HEK293 (cell line): ENCODE data around the gene CKS2.

ENCODE experiments used
- CTCF ChIA-PET: fragments of 350-600 bp; formaldehyde crosslinking; extraction: SDS; loops from one replicate; lab custom pipeline; 2021; ENCODE audit warnings: antibody characterized with exemption; lab: Yijun Ruan, JAX
- POLR2A ChIA-PET: fragments of 300-600 bp; formaldehyde crosslinking; extraction: SDS; loops from one replicate; lab custom pipeline; 2020; ENCODE audit warnings: antibody characterized with exemption, inconsistent platforms; lab: Yijun Ruan, JAX
- H3K27ac ChIP-seq: fragments of 200-500 bp; sonication (Bioruptor generic); 2 replicates; pipeline ENCODE4 v1.5.1; 2014; ENCODE audit warnings: low read depth, low read length, control low read depth, inconsistent platforms; ENCODE audit errors: extremely low read depth
- H3K36me3 ChIP-seq, 2 experiments: fragments of 200-500 bp in 1 of 2; sonication (Bioruptor generic) in 1 of 2; 1 replicate in 1 of 2; 2 replicates in 1 of 2; pipeline ENCODE4 v1.5.1; 2014 to 2017; ENCODE audit warnings: inconsistent platforms in 2 of 2, low read length in 2 of 2; ENCODE audit not compliant: control insufficient read depth in 2 of 2, insufficient read depth in 1 of 2
- H3K4me1 ChIP-seq: fragments of 200-500 bp; sonication (Bioruptor generic); 2 replicates; pipeline ENCODE4 v1.5.1; 2014; ENCODE audit warnings: mild to moderate bottlenecking, low read length, inconsistent platforms; ENCODE audit not compliant: control insufficient read depth, insufficient read depth
- H3K4me3 ChIP-seq: 2 replicates; pipeline ENCODE4 v1.5.1; 2011; ENCODE audit warnings: low read depth, mild to moderate bottlenecking, control low read depth, low read length, moderate library complexity
- H3K9me3 ChIP-seq: fragments of 200-500 bp; sonication (Bioruptor generic); 2 replicates; pipeline ENCODE4 v1.5.1; 2014; ENCODE audit warnings: low read depth, low read length, inconsistent platforms; ENCODE audit not compliant: control insufficient read depth, insufficient read depth
- KLF17 ChIP-seq: fragments of 450-650 bp; formaldehyde crosslinking; IDR thresholded peaks from 2 replicates; pipeline ENCODE4 v1.5.1; 2016; ENCODE audit warnings: missing biosample characterization, missing genetic modification characterization
- SETDB1 ChIP-seq: IDR thresholded peaks from one replicate; pipeline ENCODE4 v1.6.1; 2017; ENCODE audit warnings: mild to moderate bottlenecking, low read length, moderate library complexity, mixed read lengths; ENCODE audit not compliant: insufficient read length
- TCF7L2 ChIP-seq: IDR thresholded peaks from 2 replicates; pipeline ENCODE4 v1.6.1; 2011; ENCODE audit warnings: low read depth, mild to moderate bottlenecking, inconsistent platforms, low read length, moderate library complexity, borderline replicate concordance
- YY2 ChIP-seq: fragments of 450-650 bp; formaldehyde crosslinking; IDR thresholded peaks from 2 replicates; pipeline ENCODE4 v1.5.1; 2016; ENCODE audit warnings: missing biosample characterization, missing genetic modification characterization
- ZNF133 ChIP-seq: fragments of 450-650 bp; formaldehyde crosslinking; IDR thresholded peaks from 2 replicates; pipeline ENCODE4 v1.5.1; 2016; ENCODE audit warnings: missing biosample characterization, missing genetic modification characterization
- ZNF148 ChIP-seq: fragments of 450-650 bp; formaldehyde crosslinking; IDR thresholded peaks from 2 replicates; pipeline ENCODE4 v1.5.0; 2017; ENCODE audit warnings: missing biosample characterization, missing genetic modification characterization, borderline replicate concordance
- ZNF175 ChIP-seq: fragments of 450-650 bp; formaldehyde crosslinking; IDR thresholded peaks from 2 replicates; pipeline ENCODE4 v1.5.1; 2016; ENCODE audit warnings: missing biosample characterization, missing genetic modification characterization
- ZNF211 ChIP-seq: fragments of 450-650 bp; formaldehyde crosslinking; IDR thresholded peaks from 2 replicates; pipeline ENCODE4 v1.5.1; 2016; ENCODE audit warnings: low read depth, missing biosample characterization, missing genetic modification characterization
- ZNF248 ChIP-seq: fragments of 450-650 bp; formaldehyde crosslinking; IDR thresholded peaks from 2 replicates; pipeline ENCODE4 v1.5.1; 2017; ENCODE audit warnings: missing biosample characterization, missing genetic modification characterization
- ZNF292 ChIP-seq: fragments of 450-650 bp; formaldehyde crosslinking; IDR thresholded peaks from 2 replicates; pipeline ENCODE4 v1.5.1; 2016; ENCODE audit warnings: low read depth, missing biosample characterization, missing genetic modification characterization, borderline replicate concordance
- ZNF311 ChIP-seq: fragments of 450-650 bp; formaldehyde crosslinking; IDR thresholded peaks from 2 replicates; pipeline ENCODE4 v1.5.1; 2017; ENCODE audit warnings: missing biosample characterization, missing genetic modification characterization, borderline replicate concordance
- ZNF354C ChIP-seq: fragments of 450-650 bp; formaldehyde crosslinking; IDR thresholded peaks from 2 replicates; pipeline ENCODE4 v1.5.1; 2016; ENCODE audit warnings: missing biosample characterization, missing genetic modification characterization, low read depth, borderline replicate concordance
- ZNF366 ChIP-seq: fragments of 450-650 bp; formaldehyde crosslinking; conservative IDR thresholded peaks from 2 replicates; pipeline ENCODE4 v1.5.1; 2016; ENCODE audit warnings: missing biosample characterization, missing genetic modification characterization
- ZNF561 ChIP-seq: fragments of 450-650 bp; IDR thresholded peaks from 2 replicates; pipeline ENCODE4 v1.5.1; 2018; ENCODE audit warnings: missing biosample characterization, missing genetic modification characterization, borderline replicate concordance
- ZNF677 ChIP-seq: fragments of 450-650 bp; IDR thresholded peaks from 2 replicates; pipeline ENCODE4 v1.5.0; 2018; ENCODE audit warnings: missing biosample characterization, mild to moderate bottlenecking, missing genetic modification characterization, moderate library complexity
- ZNF785 ChIP-seq: fragments of 450-650 bp; formaldehyde crosslinking; IDR thresholded peaks from 2 replicates; pipeline ENCODE4 v1.5.1; 2016; ENCODE audit warnings: missing biosample characterization, missing genetic modification characterization
- ZNF830 ChIP-seq: fragments of 450-650 bp; IDR thresholded peaks from 2 replicates; pipeline ENCODE4 v1.5.0; 2018; ENCODE audit warnings: missing biosample characterization, missing genetic modification characterization, low read depth, mild to moderate bottlenecking, moderate library complexity
- ZSCAN18 ChIP-seq: fragments of 450-650 bp; formaldehyde crosslinking; IDR thresholded peaks from 2 replicates; pipeline ENCODE4 v1.5.1; 2016; ENCODE audit warnings: missing biosample characterization, missing genetic modification characterization
- TF ChIP-seq, protein P1 (sequence below): fragments of 450-650 bp; formaldehyde crosslinking; IDR thresholded peaks from 2 replicates; pipeline ENCODE4 v1.5.1; 2016; ENCODE audit warnings: missing biosample characterization, missing genetic modification characterization

Gene CKS2

GRCh38 chr9:89361031-89361430 lies 50.0 kb downstream of the CKS2 start (continued):
- no peak for TF ChIP-seq ZNF677

DNA sequence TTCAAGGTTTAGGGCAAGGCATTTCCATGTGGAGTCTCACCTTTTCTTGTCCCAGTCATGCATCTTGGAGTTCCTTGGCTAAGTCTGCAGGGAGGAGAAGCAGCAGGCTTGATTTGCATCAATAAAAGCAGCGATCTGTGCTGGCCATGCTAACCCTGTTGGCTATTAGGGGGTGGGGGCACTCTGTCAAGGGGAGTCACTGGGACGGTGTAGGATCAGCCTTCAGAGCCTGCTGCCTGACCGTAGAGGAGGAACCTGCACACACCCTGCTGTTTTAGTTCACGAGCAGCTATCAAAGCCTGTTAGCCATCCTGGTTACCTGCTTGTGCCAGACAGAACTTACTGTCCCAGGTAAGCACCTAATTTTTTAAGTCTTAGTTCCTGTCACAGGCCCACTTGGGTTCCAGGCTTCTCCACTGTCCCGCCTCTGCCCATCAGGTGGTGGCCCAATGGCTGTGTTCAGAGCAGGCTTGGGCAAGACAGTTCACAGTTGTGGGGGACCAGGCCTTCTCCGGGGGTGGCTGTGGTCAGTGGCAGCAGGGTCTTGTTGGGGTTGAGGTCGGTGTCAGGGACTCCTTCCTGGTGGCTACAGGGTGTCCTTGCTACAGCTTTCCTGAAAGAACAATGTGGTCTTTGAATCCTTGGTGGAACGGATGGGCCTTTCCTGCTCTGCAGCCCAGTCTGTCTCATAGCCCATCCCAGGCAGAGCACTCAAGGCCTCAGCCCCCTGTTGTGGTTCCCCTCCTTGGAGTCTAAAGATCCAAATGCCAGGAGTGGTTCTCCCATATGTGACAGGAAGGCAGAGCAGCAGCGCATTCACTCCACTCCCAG lies 51.0 kb downstream of the CKS2 start:
- Histone ChIP-seq H3K4me3 (no peak overlapping the region), H3K27ac (no peak overlapping the region), H3K9me3 (no peaks in the 10 kb centered on the region), H3K4me1 (no peaks in the 10 kb centered on the region), H3K36me3 (peaks cover 0 to 60% of the 10 kb centered on the region in 2 experiments; a peak in 1 of 3 replicates)
- TF ChIP-seq, protein P1, sequence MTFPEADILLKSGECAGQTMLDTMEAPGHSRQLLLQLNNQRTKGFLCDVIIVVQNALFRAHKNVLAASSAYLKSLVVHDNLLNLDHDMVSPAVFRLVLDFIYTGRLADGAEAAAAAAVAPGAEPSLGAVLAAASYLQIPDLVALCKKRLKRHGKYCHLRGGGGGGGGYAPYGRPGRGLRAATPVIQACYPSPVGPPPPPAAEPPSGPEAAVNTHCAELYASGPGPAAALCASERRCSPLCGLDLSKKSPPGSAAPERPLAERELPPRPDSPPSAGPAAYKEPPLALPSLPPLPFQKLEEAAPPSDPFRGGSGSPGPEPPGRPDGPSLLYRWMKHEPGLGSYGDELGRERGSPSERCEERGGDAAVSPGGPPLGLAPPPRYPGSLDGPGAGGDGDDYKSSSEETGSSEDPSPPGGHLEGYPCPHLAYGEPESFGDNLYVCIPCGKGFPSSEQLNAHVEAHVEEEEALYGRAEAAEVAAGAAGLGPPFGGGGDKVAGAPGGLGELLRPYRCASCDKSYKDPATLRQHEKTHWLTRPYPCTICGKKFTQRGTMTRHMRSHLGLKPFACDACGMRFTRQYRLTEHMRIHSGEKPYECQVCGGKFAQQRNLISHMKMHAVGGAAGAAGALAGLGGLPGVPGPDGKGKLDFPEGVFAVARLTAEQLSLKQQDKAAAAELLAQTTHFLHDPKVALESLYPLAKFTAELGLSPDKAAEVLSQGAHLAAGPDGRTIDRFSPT, result no peak
- ChIA-PET CTCF (interaction anchor here (0.6 kb wide), 1 partner anchor 628 kb away, joined by 3 read pairs; no protein-coding TSS in a partner anchor), POLR2A (no interaction called here)

DNA sequence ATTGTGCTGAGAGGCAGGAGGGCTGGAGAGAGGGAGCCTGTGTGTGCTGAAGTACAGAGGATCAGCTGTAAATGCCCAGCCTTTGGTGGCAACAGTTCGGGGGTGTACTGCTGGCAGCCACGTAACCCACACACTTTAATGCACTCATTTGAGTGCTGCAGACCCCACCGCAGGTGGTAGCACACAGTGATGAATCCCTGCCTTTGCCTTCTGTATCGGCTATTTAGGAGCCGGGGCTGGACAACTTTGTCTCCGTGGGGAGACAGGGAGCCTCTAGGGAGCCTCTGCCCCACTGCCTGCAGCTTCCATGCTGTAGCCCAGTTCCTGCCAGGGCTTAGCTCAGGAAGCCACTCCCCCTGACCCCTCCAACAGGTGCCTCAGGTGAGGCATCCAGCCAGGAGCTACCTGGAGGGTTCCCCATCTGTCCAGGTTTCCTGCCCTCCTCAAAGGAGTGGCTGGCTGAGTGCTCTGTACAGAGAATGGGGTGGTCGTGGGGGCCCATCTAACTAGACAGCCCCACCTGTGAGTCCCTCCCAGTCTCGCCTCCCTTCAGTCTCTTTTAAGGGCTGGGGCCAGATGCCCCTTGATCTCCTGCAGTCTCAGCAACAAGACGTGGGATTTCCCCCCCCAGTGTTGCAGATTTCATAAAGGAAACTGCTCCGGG lies 51.8 kb downstream of the CKS2 start:
- ChIA-PET POLR2A (no interaction called here), CTCF (interaction anchor here (1.3 kb wide), 1 partner anchor 186 kb away, joined by 6 read pairs; no protein-coding TSS in a partner anchor)
- no peak for TF ChIP-seq ZNF830
- no peak for TF ChIP-seq TCF7L2
- TF ChIP-seq ZSCAN18 (tag by site-specific recombination), result no peak
- TF ChIP-seq SETDB1, result no peak
- no peak for TF ChIP-seq KLF17 (tag by site-specific recombination)
- TF ChIP-seq ZNF248 (tag by site-specific recombination), result no peak
- Histone ChIP-seq H3K4me1 (no peaks in the 10 kb centered on the region), H3K9me3 (no peaks in the 10 kb centered on the region), H3K4me3 (no peak overlapping the region), H3K27ac (no peak overlapping the region), H3K36me3 (peaks cover 0 to 53% of the 10 kb centered on the region in 2 experiments; a peak in 1 of 3 replicates)

- POLR2A ChIA-PET, result no interaction called here
- TF ChIP-seq ZNF785 (tag by site-specific recombination), result no peak
- TF ChIP-seq ZNF148, result no peak
- no peak for TF ChIP-seq ZNF561 (tag by site-specific recombination)
- no peak for TF ChIP-seq ZNF133 (tag by site-specific recombination)
- TF ChIP-seq ZNF366 (tag by site-specific recombination), result no peak
- TF ChIP-seq ZNF211 (tag by site-specific recombination), result no peak
- TF ChIP-seq ZNF175 (tag by site-specific recombination), result no peak
- TF ChIP-seq ZNF292 (tag by site-specific recombination), result no peak
- TF ChIP-seq ZNF311, result no peak
- TF ChIP-seq ZNF354C (tag by site-specific recombination), result no peak
- no peak for TF ChIP-seq YY2 (tag by site-specific recombination)
- Histone ChIP-seq H3K4me3 (no peak overlapping the region), H3K36me3 (peaks cover 0 to 48% of the 10 kb centered on the region in 2 experiments; a peak in 1 of 3 replicates), H3K27ac (no peak overlapping the region), H3K9me3 (no peaks in the 10 kb centered on the region), H3K4me1 (no peaks in the 10 kb centered on the region)
- CTCF ChIA-PET, result interaction anchor here (1.3 kb wide), 1 partner anchor 186 kb away, joined by 6 read pairs; no protein-coding TSS in a partner anchor
Measured at GRCh38 chr9:89363311-89363670, 52.3 kb downstream of the CKS2 start.
